SU-DHL-6 (cell line): ENCODE data around the gene RTF1.
A peak's percentile ranks its signal among the peaks of the same experiment; 100 is the strongest.

Source experiments
- H2AFZ ChIP-seq: fragments of 200-600 bp; sonication (generic); 2 replicates; pipeline ENCODE4 v1.6.1; 2014; ENCODE audit warnings: low read depth, mild to moderate bottlenecking, moderate library complexity, mixed read lengths, antibody characterized with exemption, low read length; ENCODE audit not compliant: severe bottlenecking
- H3F3A ChIP-seq: fragments of 200-600 bp; shearing (Covaris generic); 2 replicates; pipeline ENCODE4 v1.6.0; 2016; ENCODE audit warnings: antibody characterized with exemption, mild to moderate bottlenecking; ENCODE audit not compliant: insufficient read depth
- H3K27ac ChIP-seq: fragments of 200-600 bp; sonication (generic); 2 replicates; pipeline ENCODE4 v1.5.1; 2016; ENCODE audit warnings: low read depth, mild to moderate bottlenecking, low read length, moderate library complexity, mixed read lengths
- H3K27me3 ChIP-seq: fragments of 200-600 bp; sonication (generic), shearing (Covaris generic); 2 replicates; pipeline ENCODE4 v1.6.0; 2014; ENCODE audit warnings: mild to moderate bottlenecking, low read length
- H3K36me3 ChIP-seq: fragments of 200-600 bp; sonication (generic); 2 replicates; pipeline ENCODE4 v1.6.1; 2014; ENCODE audit warnings: mild to moderate bottlenecking, low read length, mixed read lengths
- H3K4me2 ChIP-seq: fragments of 300-600, 200-600 bp; shearing (Covaris generic), sonication (generic); 2 replicates; pipeline ENCODE4 v1.6.0; 2014; ENCODE audit warnings: low read length, low read depth, mild to moderate bottlenecking; ENCODE audit not compliant: poor library complexity, severe bottlenecking
- H3K4me3 ChIP-seq: fragments of 200-600 bp; sonication (generic); 2 replicates; pipeline ENCODE4 v1.5.1; 2014; ENCODE audit warnings: antibody characterized with exemption, low read length, mild to moderate bottlenecking, mixed read lengths; ENCODE audit not compliant: insufficient read depth, poor library complexity, severe bottlenecking
- H3K79me2 ChIP-seq: fragments of 200-600 bp; sonication (generic); 2 replicates; pipeline ENCODE4 v1.6.1; 2014; ENCODE audit warnings: mild to moderate bottlenecking, low read length, moderate library complexity; ENCODE audit not compliant: insufficient read depth
- H3K9ac ChIP-seq: fragments of 200-600 bp; sonication (generic); 2 replicates; pipeline ENCODE4 v1.7.0; 2014; ENCODE audit warnings: mild to moderate bottlenecking, low read length
- H3K9me2 ChIP-seq: fragments of 200-600 bp; sonication (generic); replicated peaks from 2 replicates; pipeline ENCODE4 v1.6.1; 2014; ENCODE audit warnings: low read length; ENCODE audit not compliant: insufficient read depth
- H3K9me3 ChIP-seq: fragments of 200-600 bp; sonication (generic); 2 replicates; pipeline ENCODE4 v1.6.1; 2014; ENCODE audit warnings: low read length, mixed read lengths; ENCODE audit not compliant: insufficient read depth
- H4K20me1 ChIP-seq: fragments of 200-600 bp; sonication (generic); 2 replicates; pipeline ENCODE4 v1.6.1; 2014; ENCODE audit warnings: low read depth, mild to moderate bottlenecking, antibody characterized with exemption, low read length, moderate library complexity, mixed read lengths
- EZH2phosphoT487 ChIP-seq: fragments of 200-600 bp; sonication (generic), shearing (Covaris generic); conservative IDR thresholded peaks from 2 replicates; pipeline ENCODE4 v1.6.1; 2018; ENCODE audit warnings: mild to moderate bottlenecking, antibody characterized with exemption, low read length, moderate library complexity, mixed read lengths
- TF ChIP-seq, protein P1 (sequence below): fragments of 200-600 bp; sonication (generic); IDR thresholded peaks from one replicate; pipeline ENCODE4 v1.5.1; 2017; ENCODE audit warnings: antibody characterized with exemption, mild to moderate bottlenecking, low read length, moderate library complexity; ENCODE audit not compliant: insufficient read depth, poor library complexity, severe bottlenecking

RTF1 gene

DNA sequence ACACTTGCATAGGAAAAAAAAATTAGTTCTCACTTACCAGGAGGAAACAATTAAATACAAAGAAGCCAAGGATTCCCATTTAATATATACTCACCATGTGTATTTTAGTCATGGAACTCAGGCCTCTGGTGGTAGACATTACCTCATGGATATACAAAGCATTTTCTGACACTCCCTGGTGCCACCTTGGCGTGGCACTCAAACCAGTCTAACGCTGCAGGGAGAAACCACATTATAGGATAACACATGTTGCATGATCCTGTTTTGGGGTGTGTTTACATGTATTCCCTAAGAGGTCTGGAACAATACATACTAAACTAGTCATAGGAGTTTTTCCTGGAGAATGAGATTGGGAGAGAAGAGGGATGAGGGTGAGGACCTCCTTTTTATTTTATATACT, 5.9 kb upstream of the RTF1 start:
- Histone ChIP-seq H3K9me3 (no peaks in the 10 kb centered on the region), H3K9ac (no peak overlapping the region), H4K20me1 (no peaks in the 10 kb centered on the region), H2AFZ (no peak overlapping the region), H3K9me2 (no peaks in the 10 kb centered on the region), H3K4me3 (no peak overlapping the region), H3K79me2 (0 out of 2 replicates have a peak, but pooled peaks cover under 1% of the 10 kb centered on the region), H3K4me2 (no peak overlapping the region), H3K27ac (no peak overlapping the region), H3F3A (peaks cover 7% of the 10 kb centered on the region; the same call in 1 of the 2 replicates), H3K27me3 (no peaks in the 10 kb centered on the region), H3K36me3 (no peaks in the 10 kb centered on the region)
- TF ChIP-seq, protein P1, sequence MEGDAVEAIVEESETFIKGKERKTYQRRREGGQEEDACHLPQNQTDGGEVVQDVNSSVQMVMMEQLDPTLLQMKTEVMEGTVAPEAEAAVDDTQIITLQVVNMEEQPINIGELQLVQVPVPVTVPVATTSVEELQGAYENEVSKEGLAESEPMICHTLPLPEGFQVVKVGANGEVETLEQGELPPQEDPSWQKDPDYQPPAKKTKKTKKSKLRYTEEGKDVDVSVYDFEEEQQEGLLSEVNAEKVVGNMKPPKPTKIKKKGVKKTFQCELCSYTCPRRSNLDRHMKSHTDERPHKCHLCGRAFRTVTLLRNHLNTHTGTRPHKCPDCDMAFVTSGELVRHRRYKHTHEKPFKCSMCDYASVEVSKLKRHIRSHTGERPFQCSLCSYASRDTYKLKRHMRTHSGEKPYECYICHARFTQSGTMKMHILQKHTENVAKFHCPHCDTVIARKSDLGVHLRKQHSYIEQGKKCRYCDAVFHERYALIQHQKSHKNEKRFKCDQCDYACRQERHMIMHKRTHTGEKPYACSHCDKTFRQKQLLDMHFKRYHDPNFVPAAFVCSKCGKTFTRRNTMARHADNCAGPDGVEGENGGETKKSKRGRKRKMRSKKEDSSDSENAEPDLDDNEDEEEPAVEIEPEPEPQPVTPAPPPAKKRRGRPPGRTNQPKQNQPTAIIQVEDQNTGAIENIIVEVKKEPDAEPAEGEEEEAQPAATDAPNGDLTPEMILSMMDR, result no peak
- TF ChIP-seq EZH2phosphoT487, result no peak

- no peaks in the 10 kb centered on the region for H3K9me3 ChIP-seq
- H3K27me3 ChIP-seq, result no peaks in the 10 kb centered on the region
- 0 out of 2 replicates have a peak, but pooled peaks cover 5% of the 10 kb centered on the region for H3K79me2 ChIP-seq
- H3K27ac ChIP-seq, result no peak overlapping the region
- H2AFZ ChIP-seq, result no peak overlapping the region
- no peak overlapping the region for H3K4me3 ChIP-seq
- H3K9ac ChIP-seq, result no peak overlapping the region
- H3F3A ChIP-seq, result peaks cover 7% of the 10 kb centered on the region; the same call in 1 of the 2 replicates
- no peaks in the 10 kb centered on the region for H4K20me1 ChIP-seq
- H3K9me2 ChIP-seq, result no peaks in the 10 kb centered on the region
- no peaks in the 10 kb centered on the region for H3K36me3 ChIP-seq
- TF ChIP-seq, protein P1, result no peak
- no peak for TF ChIP-seq EZH2phosphoT487
- H3K4me2 ChIP-seq, result no peak overlapping the region
These were observed 5.5 kb upstream of the RTF1 start for GRCh38 chr15:41411441-41411840.

DNA sequence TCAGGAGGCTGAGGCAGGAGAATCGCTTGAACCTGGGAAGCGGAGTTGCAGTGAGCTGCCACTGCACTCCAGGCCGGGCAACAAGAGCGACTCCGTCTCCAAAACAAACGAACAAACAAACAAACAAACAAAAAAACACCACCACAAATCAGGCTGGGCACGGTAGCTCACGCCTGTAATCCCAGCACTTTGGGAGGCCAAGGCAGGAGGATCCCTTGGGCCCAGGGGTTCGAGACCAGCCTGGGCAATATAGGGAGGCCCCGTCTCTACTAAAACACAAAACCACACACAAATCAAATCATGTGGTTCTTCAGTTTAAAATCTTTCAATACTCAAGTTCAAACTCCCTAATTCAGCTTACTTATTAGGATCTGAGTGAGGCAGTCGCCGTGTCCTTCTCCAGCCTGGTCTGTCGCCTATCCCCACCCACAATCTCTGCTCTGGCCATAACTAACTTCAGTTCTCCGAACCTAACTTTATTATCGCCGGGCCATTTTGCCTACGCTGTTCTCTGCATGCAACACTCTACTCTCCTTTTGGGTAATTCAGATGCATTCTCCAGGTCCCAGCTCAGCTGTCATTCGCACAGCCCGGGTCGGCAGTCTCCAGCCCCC, 660 bp upstream of the RTF1 start:
- Histone ChIP-seq H3K4me2 (peak overlapping the region; percentile 65), H3K9me3 (no peaks in the 10 kb centered on the region), H3K27me3 (no peaks in the 10 kb centered on the region), H3K27ac (no peak overlapping the region), H3F3A (peaks cover 3% of the 10 kb centered on the region; the same call in 1 of the 2 replicates), H4K20me1 (peaks cover 4% of the 10 kb centered on the region; the same call in 1 of the 2 replicates), H2AFZ (peak overlapping the region; percentile 87), H3K9ac (peak overlapping the region; percentile 77), H3K9me2 (no peaks in the 10 kb centered on the region), H3K4me3 (peak overlapping the region; percentile 77), H3K36me3 (no peaks in the 10 kb centered on the region), H3K79me2 (peaks cover 50% of the 10 kb centered on the region)
- TF ChIP-seq EZH2phosphoT487, result no peak
- TF ChIP-seq, protein P1, result no peak
